Measurements from ENCODE around the gene KCNJ16. TPM values are rescaled to one million over a fixed set of nuclear protein-coding genes. Genes with fewer than 3 reads are reported as not detected.
A peak's percentile ranks its signal among the peaks of the same experiment; 100 is the strongest.

Gene KCNJ16
- polyA plus RNA-seq, 2 of the 4 experiments (the other 2 are of a cell fraction) = 0.87 to 1.6 TPM

- Histone ChIP-seq H3K9me3 (no peaks in the 10 kb centered on the region), H3K27ac (peak overlapping the region; percentile 70 to 79), H3K4me2 (peak overlapping the region; percentile 87), H3K4me3 (peak overlapping the region; percentile 30), H3K4me1 (peaks cover 42% of the 10 kb centered on the region)
- WGBS (ENCODE audit: missing lambda C conversion rate) = 13% methylated on average over 9 of the region's 9 CpGs
- FAIRE-seq (peak; percentile 98), ATAC-seq (peak; percentile 92 to 94), DNase-seq (ENCODE audit: low read depth in 1 of 2, low spot score in 1 of 2) (peak; percentile 42 to 62)
- ChIA-PET CTCF (interaction anchor here (0.6 to 2.9 kb wide), 3 partner anchors 484 to 612 kb away, joined by 3 to 17 read pairs (median 5); no protein-coding TSS in a partner anchor), POLR2A (no interaction called here)
- TF ChIP-seq JUNB (IDR thresholded peaks at IDR 0.05) (peak; percentile 28; the same call in 1 of the 2 replicates), MAZ (IDR thresholded peaks at IDR 0.05; ENCODE audit: borderline replicate concordance, low read depth, low read length) (no peak), GATA3 (IDR thresholded peaks at IDR 0.05; ENCODE audit: borderline replicate concordance) (peak; percentile 23; the same call in 1 of the 2 replicates), SMC3 (IDR thresholded peaks at IDR 0.05) (peak; percentile 4; the same call in 1 of the 3 replicates), JUN (IDR thresholded peaks at IDR 0.05) (peak; percentile 19 to 59; a peak in 1 of 5 replicates), HDAC2 (IDR thresholded peaks at IDR 0.05) (no peak), MYC (IDR thresholded peaks at IDR 0.05; ENCODE audit: borderline replicate concordance, low read length) (no peak), EP300 (IDR thresholded peaks at IDR 0.05) (peak in 1 of 2 experiments; percentile 12; a peak in 1 of 5 replicates), RAD21 (conservative IDR thresholded peaks at IDR 0.05 in 1 of 2, IDR thresholded peaks at IDR 0.05 in 1 of 2) (peak in 1 of 2 experiments; percentile 19; a peak in 2 of 5 replicates), FOSB (CRISPR knock-in tag; IDR thresholded peaks at IDR 0.05) (no peak), EHMT2 (IDR thresholded peaks at IDR 0.05; ENCODE audit: low read depth) (no peak), CEBPB (IDR thresholded peaks at IDR 0.05) (peak; percentile 46 to 55; a peak in 3 of 4 replicates), ELK1 (IDR thresholded peaks at IDR 0.05; ENCODE audit: low read depth, low read length) (no peak), FOSL2 (IDR thresholded peaks at IDR 0.05) (no peak), FOSL2 (CRISPR knock-in tag; IDR thresholded peaks at IDR 0.05) (peak; percentile 82)
- TF ChIP-seq, protein P1, sequence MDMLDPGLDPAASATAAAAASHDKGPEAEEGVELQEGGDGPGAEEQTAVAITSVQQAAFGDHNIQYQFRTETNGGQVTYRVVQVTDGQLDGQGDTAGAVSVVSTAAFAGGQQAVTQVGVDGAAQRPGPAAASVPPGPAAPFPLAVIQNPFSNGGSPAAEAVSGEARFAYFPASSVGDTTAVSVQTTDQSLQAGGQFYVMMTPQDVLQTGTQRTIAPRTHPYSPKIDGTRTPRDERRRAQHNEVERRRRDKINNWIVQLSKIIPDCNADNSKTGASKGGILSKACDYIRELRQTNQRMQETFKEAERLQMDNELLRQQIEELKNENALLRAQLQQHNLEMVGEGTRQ (IDR thresholded peaks at IDR 0.05) = no peak
- TF ChIP-seq, protein P2, sequence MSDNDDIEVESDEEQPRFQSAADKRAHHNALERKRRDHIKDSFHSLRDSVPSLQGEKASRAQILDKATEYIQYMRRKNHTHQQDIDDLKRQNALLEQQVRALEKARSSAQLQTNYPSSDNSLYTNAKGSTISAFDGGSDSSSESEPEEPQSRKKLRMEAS (IDR thresholded peaks at IDR 0.05) = peak; percentile 53; the same call in 1 of the 2 replicates
These were observed 62.6 kb downstream of the KCNJ16 start for GRCh38 chr17:70137451-70138230.

GRCh38 chr17:70138291-70138865, 63.4 kb downstream of the KCNJ16 start:
- ATAC-seq = peak; percentile 36 to 52; a peak in 4 of 6 replicates
- Histone ChIP-seq H3K9me3 (no peaks in the 10 kb centered on the region), H3K4me1 (peaks cover 42% of the 10 kb centered on the region), H3K4me3 (no peak overlapping the region; the same call in 2 of the 3 replicates), H3K27ac (peak overlapping the region; percentile 70 to 79), H3K4me2 (peak overlapping the region; percentile 87)
- WGBS (ENCODE audit: missing lambda C conversion rate) = 45% methylated on average over 3 of the region's 3 CpGs
- no peak for TF ChIP-seq POLR2AphosphoS2 (conservative IDR thresholded peaks at IDR 0.05; ENCODE audit: low read length)
- TF ChIP-seq MAFK (IDR thresholded peaks at IDR 0.05; ENCODE audit: partially characterized antibody) = no peak
- no peak for TF ChIP-seq SREBF2 (IDR thresholded peaks at IDR 0.05)
- no peak for TF ChIP-seq POLR2A (IDR thresholded peaks at IDR 0.05; ENCODE audit: low read length)
- ChIA-PET POLR2A (no interaction called here), CTCF (interaction anchor here (0.6 to 3.1 kb wide), 4 partner anchors 484 to 613 kb away, joined by 3 to 17 read pairs (median 8); no protein-coding TSS in a partner anchor)
- peak in 1 of 2 experiments; percentile 23 for DNase-seq (ENCODE audit: low read depth in 1 of 2, low spot score in 1 of 2)
- peak; percentile 43 for FAIRE-seq

Measured in A549 (cell line).